HG02678 (cell line): Measurements from ENCODE around the gene CCDC57.
A peak's percentile ranks its signal among the peaks of the same experiment; 100 is the strongest.

ENCODE experiments used
- ATAC-seq: cut with Tn5 transposase; IDR thresholded peaks from one replicate; pipeline ENCODE4 v1.9.1; 2021; ENCODE audit warnings: mild to moderate bottlenecking, moderate library complexity; ENCODE audit not compliant: unreplicated experiment

CCDC57 gene

DNA sequence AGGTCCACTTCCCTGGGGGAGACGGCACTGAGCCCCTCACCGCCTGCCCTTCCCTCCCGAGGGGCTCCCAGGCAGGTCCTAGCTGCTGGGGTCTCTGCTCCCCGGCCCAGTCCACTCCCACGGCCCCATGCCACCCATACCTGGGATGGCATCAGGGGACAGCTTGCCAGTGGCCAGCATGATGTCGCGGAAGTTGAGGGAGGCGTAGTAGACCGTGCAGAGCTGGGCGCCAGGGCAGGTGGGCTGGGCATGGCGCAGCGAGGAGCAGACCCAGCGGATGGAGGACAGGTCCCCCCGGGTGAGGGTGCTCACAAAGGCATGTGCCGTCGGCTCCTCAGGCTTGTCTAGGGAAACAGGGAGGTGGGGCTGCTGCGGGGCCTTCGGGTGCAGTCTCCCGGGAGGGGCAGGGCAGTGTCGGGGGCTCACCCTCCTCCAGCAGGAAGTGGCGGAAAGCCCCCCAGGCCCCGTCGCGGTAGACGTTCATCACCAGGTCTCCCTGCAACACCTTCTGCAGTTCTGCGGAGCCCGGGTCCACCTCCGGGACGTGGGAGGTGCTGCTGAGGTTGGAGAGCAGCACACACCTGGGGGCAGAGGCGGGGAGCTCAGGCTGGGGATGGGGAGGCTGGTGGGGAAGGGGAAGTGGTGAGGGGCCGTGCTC is 128.1 kb downstream of the CCDC57 start:
- ATAC-seq: no peak

DNA sequence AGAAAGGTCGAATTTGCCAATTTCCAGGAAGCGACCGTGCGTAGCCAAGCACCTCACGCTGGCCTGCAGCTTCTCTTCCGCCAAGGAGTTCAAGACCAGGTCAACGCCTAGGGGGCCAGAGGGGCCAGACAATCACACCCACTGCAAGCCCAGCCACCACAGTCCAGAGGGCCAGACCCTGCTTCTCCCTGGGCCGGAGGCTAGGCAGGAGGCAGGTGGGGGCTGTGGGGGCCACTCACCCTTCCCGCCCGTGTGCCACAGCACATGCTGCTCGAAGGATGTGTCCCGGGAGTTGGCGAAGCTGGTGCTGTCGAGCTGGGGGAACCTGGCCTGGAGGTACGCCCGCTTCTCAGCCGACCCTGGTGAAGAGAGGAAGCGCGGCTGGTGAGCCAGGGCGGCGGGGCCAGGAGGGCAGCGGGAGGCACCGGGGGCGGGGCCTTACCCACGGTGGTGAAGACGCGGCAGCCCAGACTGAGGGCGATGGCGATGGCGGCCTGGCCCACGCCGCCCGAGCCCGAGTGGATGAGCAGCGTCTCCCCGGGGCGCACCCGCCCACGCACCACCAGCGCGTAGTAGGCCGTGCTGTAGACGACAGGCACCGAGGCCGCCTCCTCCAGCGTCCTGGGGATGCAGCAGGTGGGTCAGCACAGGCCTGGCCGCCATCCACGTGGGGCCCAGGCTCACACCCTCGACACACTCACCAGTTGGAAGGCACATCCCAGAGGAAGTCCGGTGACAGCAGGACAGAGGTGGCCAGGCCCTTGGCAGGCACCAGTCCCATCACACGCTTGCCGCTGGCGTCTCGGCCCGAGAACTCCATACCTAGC is 128.9 kb downstream of the CCDC57 start:
- no peak for ATAC-seq

DNA sequence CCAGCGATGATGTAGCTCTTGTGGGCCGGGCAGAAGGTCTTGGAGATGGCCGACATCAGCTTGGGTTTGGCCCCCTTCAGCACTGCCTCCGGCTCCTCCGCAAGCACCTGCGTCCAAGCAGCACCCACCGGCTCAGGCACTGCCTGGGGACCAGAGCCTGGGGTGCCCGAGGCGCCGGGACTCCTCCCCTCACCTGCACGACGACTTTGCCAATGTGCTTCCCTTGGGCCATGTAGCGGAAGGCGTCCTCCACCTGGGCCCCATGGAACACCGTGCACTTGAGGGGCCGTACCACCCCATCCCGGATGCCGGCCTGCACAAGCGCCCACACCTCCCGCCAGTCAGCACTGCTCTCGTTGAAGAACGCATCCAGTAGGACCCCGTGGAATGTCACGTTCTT is 129.6 kb downstream of the CCDC57 start:
- no peak for ATAC-seq

DNA sequence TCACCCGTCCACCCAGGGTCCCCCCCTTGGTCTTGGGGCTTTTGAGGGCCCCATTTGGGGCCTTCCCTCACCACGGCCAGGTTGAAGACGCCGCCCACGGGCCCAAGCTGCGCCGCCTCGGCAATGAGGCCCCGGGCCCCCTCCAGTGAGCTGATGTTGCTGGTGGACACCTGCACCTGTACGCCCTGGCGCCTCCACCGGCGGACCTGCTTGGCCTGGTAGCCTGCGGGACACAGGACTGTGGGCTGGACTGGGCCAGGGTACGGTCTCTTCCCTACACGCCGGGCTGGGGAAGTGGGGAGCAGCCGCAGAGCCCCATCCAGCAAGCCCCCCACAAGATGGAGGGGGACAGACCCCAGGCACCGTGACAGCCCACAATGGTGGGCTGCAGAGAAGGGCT is 130.2 kb downstream of the CCDC57 start:
- no peak for ATAC-seq

- no peak for ATAC-seq
Measured at GRCh38 chr17:82081966-82082365, 130.7 kb downstream of the CCDC57 start.

GRCh38 chr17:82081546-82081945 is 131.1 kb downstream of the CCDC57 start:
- no peak for ATAC-seq

- no peak for ATAC-seq
Measured at GRCh38 chr17:82080789-82081464, 131.7 kb downstream of the CCDC57 start.

DNA sequence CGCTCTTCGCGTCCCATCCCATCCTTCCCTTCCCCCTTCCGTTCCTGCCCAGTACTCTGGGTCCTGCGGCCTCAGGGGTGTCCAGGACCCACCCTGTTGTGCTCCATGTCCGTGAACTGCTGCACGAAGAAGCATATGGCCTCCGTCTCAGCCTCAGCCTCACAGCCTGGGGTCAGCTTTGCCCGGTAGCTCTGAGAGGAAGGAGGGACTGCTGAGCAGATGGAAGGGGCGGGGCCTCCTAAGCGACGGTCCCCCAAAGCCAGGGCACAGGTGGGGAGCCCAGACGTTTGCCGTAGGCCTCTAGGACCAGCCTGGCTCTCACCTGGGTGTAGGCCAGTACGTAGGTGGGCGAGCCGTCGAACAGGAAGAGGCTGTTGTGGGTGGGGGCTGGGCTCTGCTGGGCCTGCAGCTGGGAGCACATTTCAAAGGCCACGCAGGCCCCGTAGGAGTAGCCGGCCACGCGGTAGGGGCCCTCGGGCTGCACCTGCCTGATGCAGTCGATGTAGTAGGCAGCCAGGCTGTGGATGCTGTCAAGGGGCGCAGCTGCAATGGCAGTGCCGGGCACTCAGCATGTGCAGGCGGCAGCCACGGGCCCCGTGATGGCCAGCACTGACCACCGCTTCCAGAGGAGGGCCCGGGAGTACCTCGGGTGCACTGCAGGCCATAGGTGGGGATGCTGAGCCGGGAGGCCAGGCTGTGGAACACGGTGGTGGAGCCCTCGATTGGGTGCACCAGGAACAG is 132.4 kb downstream of the CCDC57 start:
- ATAC-seq: no peak

- ATAC-seq: no peak
Measured at GRCh38 chr17:82079001-82079677, 133.5 kb downstream of the CCDC57 start.

DNA sequence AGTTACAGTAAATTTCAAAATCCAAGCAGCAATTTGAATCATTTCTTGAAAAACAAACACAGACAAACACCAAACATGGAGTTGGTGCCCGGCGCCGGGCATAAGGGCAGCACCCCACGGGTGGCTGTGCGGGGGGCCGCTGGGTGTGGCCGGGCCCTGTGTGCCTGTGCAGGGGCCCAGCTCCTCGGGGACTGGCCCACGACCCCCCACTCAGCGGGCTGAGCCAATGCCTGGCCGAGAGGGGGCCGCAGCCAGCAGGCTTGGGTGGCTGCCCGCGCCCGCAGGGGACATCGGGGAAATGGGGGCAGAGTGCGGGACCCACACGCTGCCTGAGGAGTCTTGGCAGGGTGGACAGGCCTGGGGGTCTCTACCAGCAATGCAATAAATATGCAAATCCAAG is 134.2 kb downstream of the CCDC57 start:
- no peak for ATAC-seq

GRCh38 chr17:82077617-82078358 is 134.9 kb downstream of the CCDC57 start:
- no peak for ATAC-seq

DNA sequence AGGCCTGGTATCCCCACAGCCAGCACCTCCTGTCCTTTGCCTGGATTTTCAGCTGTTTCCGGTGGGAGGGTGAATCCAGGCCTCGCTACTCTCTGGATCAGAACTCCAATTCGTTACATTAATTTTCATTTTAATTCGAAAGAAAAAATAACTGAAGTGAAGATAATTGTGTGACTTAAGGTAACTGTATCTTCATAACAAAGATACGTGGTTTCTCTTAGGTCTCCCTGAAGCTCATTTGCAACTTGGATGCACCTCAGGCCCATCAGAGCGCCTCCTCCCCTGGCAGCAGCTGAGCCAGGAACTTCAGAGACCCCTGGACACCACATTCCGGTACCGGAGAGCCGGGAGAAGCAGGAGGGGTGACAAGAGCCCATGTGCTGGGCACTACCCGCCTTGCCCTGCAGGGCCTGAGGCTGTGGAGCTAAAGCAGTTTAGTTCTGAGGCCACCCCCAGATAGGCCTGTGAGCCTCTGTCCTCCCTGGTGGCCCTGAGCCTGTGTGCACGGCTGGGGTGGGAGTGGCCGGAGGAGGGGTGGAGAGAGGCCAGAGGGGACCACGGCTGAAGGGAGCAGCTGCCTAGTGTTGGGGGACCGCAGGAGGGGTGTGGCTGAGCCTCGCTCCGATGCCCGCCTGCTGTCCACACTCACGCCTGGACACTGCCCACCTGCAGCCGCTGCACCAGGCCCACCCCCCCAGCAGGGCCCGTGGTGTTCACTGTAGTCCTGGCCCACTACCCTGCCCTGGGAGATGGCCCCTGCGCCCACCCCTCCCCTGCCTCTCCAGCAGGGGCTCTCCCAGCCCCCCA is 135.7 kb downstream of the CCDC57 start:
- ATAC-seq: no peak

GRCh38 chr17:82076018-82076784 is 136.4 kb downstream of the CCDC57 start:
- no peak for ATAC-seq

GRCh38 chr17:82073446-82073845 is 139.2 kb downstream of the CCDC57 start:
- ATAC-seq: no peak

DNA sequence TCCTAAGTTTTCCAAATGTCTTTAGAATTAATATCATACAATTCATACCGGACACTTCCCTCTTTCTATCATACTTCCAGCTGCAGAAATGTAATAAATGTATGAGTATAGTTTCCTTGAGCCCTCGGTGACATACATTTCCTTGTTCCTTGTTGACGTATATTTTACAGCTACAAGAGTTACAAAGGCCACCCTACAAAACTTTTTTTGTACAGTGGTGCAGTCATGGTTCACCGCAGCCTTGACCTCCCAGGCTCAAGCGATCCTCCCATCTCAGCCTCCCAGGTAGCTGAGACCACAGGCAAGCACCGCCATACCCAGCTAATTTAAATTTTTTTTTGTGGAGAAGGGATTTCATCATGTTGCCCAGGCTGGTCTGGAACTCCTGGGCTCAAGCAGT is 139.8 kb downstream of the CCDC57 start:
- ATAC-seq: no peak

- ATAC-seq: no peak
Measured at GRCh38 chr17:82070611-82071010, 142.0 kb downstream of the CCDC57 start.

DNA sequence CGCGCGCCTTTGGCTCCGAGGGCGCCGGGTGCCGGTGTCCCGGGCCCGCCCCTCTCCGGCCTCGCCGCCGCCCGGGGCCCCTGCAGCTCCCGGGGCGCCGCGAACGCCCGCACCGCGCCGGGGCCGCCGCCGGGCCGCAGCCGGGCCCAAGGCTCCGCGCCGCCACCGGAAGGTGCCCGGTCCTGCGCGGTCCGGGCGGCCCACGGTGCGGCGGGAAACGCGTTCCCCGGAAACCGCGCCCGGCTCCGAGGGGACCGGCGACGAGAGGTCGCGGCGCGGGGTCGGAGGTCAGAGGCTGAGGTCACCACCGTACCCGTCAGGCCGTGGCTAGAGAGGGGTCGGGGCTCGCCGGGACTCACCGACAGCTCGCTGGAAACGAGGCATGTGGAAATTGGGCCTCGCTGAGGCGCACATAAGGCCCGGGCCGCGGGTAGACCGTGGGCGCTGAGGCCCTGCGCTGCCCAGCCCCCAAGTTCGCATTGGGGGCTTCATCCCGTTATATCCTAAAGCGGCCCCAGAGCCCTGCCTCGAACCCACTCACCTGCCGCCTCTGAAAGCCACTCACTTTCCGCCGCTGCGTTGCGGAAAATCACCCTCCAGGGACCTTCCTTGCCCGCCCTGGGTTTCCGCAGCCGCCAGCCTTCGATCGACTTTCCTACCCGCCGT is 146.9 kb downstream of the CCDC57 start, which contains the start of gene DUS1L:
DUS1L (minus strand) TSS at position 167 of the 666 bp plus-strand sequence. CDS start 745 bp downstream, outside the sequence.
- ATAC-seq: peak; percentile 80

- peak; percentile 10 for ATAC-seq
Measured at GRCh38 chr17:82065193-82065637, 147.4 kb downstream of the CCDC57 start.
